NCI-H526 treated with DMSO at 0.1 percent for 48 hours (cell line): ENCODE data around the gene CYB5RL.
"Not testable (repeated sequence)": the region's sequence is repeated elsewhere in the genome, so short reads cannot be mapped to it uniquely, and the experiment has no call there.

ENCODE experiments used
- DNase-seq: peaks from one replicate; lab custom pipeline; 2025; lab: John Stamatoyannopoulos, UW

CYB5RL gene

DNA sequence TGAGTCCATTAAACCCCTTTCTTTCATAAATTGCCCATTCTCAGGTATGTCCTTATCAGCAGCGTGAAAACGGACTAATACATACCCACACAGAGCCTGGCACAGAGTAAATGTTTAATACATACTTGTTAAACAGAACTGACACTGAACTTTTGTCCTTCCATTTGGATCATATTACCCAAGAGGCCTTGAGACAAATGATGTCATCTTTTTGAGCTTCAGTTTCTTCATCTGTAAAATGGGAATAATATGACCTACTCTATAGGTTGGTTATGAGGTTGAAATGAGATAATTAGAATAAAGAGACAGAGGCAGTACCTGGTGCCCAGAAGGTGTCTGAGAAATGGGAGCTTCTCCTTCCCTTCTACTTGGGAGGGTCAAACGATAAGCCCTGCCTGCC lies 13.8 kb downstream of the CYB5RL start:
- DNase-seq = no peak

DNA sequence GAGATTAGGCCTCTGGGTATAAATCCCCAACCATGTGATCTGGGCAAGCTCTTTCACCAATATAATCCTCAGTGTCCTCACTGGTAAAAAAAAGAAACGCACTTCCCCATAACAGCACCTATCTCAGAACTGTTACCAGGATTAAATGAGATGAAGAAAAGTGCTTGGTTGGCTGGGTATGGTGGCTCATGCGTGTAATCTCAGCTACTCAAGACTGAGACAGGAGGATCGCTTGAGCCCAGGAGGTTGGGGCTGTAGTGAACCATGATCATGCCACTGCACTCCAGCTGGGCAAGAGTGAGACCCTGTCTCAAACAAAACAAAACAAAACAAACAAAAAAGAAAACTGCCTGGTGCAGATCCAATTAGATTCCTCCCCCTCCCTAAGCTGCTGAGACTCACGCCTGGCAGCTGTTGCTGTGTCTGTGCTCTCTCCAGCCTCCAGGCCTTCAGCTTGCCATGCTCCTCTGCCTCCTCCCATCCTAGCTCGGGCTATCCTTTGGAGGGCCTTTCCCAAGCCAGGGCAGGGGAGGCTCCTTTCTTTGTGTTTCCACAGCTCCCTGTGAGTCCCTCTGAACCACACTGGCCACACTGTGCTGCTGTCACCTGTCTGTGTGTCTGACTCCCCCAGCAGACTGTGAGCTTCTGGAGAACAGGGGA lies 19.0 kb downstream of the CYB5RL start:
- no peak for DNase-seq

DNA sequence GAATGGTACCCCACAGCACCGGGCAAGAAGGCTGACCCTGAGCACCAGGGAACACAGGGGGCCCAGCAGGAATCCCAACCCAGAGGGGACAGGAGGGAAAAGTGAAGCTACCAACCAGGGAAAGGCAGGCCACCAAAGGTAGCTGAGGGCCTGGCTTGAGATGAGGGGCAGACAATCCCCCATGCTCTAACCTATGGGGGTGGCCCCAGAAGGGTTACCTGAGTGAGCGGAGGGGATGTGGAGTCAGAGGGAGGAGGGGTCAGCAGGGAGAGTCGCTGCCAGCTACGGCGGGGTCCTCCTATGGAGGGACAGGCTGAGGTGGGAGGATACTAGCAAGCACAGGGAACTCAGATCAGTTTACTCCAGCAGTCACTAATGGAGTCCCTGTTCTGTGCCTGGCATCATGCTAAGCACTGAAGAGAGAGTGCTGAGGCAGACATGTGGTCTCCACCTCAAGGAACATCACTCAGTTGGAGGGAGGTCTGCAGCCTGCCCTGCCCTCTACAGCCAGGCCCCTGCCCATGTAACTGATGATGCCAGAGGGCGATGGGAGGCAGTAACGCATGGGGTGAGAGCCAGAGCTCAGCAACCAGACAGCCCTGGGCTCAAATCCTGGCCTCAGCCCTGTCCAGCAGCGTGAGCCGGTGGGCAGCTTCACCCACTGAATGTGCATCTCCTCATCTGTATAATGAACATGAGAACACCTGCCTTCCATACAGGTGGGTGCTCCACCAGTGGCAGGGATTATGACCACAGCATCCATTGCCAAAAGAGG lies 21.3 kb downstream of the CYB5RL start:
- DNase-seq = no peak

DNA sequence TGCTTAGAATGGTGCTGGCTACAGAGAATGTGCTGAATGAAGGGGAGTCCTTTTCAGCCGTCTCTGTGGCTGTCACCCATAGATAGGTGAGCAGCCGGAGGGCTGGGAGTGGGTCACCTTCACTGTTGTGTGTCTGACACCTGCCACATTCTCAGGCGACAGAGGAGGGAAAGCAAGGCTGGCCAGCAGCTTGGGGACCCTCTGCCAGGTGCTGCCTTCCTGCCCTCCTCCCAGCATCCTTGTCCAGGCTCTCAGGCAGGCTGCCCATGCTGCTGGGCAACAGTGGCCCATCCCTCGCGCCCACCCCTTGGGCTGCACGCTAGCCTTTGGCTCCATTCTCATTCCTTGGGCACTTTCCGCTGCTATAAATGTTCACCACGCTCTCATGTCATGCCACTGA lies 22.1 kb downstream of the CYB5RL start:
- no peak for DNase-seq

DNA sequence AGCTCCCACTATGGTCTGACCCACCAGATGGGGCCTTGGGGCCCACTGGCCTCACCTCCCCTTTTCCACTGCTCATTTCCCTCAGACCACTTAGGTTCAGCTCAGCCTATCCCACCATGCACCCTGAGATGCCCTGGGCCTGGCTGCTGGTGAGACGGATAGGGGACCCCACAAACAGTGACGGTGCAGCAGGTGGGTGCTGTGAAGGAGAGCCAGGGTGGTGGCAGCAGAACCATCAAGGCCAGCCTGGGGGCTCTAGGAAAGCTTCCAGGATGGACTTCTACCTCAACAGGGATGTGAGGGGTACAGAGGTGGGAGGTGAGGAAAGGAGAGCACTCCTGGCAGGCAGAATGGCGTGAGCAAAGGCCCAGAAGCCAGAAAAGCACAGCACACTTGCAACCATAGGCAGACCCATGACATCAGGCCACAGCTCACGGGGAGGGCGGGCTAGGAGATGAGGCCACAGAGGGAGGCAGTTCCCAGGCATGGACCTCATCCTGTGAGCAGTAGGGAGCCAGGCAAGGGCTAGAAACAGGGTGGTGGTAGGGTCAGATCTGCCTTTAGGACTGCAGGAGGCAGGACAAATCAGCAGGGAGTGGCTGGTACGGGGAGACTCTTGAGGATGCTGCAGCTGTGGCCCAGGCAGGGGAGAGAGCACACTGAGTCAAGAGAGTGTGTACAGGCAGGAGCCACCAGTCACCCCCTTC lies 23.1 kb downstream of the CYB5RL start:
- no peak for DNase-seq

DNA sequence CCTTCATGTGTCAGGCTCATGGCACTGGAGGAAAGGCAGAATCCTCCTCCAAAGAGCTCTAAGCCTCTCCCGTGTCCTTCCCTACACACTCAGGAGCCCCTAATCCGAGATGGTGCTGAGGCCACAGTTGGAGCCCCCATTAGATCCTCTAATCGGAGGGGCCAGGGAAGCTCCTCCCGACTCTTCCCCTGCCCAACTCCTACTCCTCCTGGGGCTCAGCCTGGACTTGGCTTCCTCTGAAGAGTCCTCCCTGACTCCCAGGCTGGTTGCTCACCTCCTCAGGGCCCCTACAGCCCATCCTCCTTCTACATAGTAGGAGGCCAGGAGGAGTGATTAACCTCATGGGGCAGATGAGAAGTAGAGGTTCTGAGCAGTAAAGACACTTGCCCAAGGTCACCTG lies 25.7 kb downstream of the CYB5RL start:
- DNase-seq = no peak

DNA sequence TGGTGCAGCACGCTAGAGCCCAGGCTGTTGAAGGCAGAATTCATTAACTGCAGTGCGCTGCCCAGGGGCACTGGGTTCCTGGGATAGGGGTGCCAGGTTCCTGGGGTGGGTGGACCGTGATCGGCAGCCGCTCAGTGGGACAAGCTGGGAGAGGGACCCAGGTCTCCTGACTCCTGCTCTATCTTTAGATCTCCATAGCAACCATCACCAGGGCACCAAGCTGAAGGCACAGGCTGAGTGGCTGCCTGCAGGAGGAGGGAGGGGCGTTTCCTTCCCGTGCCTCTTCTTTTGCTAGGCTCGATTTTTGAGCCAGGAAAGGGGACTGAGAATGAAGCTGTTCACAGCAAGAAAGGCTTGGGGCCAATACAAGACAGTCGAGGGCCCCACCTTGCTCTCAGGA lies 26.1 kb downstream of the CYB5RL start:
- no peak for DNase-seq

DNA sequence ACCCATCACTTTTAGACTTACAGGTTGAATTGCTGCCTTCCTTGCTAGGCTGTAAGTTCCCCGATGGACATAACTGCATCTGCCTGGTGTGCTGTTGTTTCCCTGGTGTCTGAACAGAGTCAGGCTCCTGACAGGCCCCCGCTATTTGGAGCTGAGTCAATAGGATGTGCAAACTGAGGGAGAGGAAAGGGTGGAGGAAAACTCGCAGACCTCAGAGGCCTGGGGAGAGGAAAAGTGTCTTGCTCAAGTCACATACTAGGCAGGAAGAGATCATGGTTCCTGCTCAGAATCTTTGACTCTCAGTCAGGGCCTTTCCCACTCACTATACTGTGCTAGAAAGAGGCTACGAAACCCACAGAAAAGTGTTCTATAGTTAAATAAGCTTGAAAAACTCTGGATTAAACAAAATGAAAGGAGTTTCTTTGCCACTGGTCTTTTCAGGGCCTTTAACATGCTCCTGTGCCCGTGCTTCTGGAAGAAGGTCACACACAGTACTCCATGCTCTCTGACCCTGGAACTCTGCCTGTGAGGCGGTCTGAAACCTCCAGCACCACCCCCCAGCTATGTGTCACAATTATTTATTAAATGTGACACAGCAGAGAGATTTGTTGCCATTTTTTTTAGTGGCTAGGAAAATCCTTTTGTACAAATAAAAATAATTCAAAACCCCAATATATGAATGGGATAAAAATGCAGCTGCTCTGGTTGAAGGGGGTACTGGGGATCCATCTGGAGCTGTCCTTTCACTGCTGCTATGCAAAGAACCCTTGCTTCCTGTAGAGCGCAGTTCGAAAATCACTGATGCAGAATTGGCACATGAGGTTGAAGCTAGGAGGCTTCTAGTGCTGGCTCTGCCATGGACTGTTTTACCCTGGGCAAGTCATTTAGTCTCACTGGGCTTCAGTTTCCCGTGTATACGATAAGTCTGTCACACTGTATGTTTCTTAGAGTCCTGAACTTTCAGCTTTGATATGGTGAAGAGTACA lies 26.9 kb downstream of the CYB5RL start:
- no peak for DNase-seq

DNA sequence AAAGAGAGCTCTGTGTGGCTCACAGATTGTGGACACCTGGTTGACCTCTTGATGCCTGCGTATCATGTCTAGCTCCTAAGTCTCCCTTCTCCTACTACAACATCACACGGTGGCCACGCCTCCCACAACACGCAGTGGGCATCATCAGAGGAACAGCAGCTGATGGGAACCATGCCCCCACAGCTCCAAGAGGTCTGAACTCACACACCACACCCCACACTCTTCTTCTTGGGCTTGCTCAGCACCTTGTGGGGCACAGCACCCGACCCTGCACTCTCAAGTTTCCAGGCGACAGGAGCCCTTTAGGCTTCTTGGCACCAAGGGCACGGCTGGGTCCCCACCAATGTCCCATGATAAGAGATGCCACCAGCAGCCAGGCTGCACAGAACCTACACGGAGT lies 28.2 kb downstream of the CYB5RL start:
- DNase-seq = no peak

DNA sequence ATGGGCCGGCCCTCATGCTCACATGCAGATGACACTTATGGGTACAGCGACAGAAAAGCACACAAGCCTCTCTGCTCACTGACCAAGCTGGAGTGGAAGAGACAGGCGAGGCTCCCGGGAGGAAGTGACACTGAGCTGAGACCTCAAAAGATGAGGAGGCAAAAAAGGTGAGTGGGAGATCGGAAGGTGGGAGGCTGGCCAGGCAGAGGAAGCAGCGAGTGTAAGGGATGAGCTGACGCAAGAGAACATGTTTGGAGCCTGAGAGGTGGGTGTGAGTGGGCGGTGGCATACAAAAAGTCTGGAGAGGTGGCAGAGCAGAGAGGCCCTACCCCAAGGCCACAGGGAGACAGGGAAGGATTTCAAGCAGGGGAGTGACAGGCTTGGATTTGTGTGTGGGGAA lies 28.8 kb downstream of the CYB5RL start:
- DNase-seq = no peak

DNA sequence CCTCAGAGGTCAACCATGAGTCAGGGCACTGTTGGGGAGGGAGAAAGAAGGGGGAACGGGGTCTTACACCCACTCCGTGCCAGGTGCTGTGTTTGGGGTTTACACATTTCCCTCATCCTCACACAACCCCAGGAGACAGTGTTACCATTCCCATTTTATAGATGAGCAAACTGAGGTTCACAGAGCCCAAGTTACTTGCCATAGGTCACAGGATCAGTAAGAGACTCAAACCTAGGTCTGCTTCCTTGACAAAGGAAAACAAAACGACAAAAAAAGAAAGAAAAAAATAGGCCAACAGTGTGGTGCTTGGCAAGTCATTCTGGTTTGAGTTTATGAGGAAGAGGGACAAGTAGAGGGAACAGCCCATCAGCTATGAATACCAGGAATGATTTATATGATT lies 30.8 kb downstream of the CYB5RL start:
- no peak for DNase-seq

DNA sequence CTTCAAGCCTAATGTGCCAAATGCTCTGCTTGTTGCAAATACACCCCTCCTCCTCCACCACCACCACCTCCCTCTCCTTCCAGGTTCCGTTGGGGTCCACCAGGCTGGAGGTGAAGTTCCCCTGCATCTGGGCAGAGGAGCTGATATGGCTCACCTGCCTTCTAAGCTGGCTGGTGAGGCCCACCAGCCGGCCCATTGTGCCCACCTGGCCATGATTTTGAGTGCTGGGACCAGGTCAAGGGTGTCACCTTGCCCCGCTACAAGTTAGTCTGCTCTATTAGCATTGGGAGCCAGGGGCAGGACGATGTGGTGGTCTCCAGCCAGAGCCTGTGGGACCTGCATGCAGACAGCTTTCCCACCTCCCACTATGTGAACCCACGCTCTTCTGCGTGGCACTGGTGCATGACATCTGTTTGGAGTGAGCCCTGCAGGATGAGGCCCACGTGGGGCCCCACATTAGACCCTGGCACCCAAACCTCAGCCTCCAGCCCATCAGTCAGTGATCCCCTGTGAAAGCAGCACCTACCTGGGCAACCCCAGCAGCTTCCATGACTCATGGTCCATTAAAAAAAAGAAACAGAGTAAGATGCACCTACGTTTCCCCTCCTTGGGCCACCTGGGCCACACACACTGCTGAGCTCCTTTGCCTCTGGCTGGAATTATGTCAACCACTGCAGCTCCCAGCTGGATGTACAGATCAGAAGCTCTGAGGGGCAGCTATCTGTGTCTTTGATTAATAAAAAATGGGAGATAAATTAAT lies 31.4 kb downstream of the CYB5RL start:
- no peak for DNase-seq

DNA sequence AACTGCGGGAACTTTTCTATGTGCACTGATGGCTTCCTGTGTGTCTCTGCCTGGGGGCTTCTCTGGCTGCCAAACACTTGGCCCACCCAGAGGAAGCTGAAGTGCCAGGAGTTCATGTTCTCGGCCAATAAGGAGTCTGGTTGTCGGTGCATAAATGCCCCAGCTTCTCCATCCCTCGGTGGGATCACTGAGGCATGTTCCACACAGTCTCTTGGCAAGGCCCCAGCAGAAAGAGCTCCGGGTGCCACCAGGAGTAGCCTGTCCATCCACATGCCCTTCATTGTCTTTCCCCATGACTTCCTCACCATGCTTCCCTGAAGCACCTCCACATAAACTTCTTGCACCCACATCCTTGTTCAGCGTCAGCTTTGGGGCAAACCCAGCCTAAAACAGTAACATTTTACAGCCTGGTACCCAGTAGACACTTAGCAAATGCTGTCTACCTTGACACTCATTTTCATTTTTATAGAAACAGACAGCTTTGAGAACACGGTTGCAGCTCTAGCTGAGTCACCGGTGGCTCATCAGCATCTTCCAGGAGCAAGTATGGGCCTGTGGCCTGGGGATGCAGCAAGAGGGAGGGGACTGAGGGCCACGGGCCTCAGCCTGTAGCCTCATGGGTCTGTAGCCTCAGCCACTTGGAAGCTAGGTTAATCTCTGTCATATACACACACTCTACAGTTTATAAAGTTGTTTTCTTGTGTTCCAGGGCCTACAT lies 32.2 kb downstream of the CYB5RL start:
- no peak for DNase-seq

DNA sequence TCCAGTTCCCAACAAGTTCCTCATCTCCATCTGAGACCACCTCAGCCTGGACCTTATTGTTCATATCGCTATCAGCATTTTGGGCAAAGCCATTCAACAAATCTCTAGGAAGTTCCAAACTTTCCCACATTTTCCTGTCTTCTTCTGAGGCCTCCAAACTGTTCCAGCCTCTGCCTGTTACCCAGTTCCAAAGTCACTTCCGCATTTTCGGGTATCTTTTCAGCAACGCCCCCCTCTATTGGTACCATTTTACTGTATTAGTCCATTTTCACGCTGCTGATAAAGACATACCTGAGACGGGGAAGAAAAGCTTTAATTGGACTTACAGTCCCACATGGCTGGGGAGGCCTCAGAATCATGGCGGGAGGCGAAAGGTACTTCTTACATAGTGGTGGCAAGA lies 33.5 kb downstream of the CYB5RL start:
- DNase-seq = not testable (repeated sequence)

DNA sequence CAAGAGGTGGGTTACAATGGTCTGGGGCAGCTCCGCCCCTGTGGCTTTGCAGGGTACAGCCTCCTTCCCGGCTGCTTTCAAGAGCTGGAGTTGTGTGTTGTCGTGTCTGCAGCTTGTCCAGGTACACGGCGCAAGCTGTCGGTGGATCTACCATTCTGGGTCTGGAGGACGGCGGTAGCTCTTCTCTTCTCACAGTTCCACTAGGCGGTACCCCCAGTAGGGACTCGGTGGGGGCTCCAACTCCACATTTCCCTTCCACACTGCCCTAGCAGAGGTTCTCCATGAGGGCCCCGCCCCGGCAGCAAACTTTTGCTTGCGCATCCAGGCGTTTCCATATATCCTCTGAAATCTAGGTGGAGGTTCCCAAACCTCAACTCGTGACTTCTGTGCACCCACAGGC lies 34.7 kb downstream of the CYB5RL start:
- no peak for DNase-seq

DNA sequence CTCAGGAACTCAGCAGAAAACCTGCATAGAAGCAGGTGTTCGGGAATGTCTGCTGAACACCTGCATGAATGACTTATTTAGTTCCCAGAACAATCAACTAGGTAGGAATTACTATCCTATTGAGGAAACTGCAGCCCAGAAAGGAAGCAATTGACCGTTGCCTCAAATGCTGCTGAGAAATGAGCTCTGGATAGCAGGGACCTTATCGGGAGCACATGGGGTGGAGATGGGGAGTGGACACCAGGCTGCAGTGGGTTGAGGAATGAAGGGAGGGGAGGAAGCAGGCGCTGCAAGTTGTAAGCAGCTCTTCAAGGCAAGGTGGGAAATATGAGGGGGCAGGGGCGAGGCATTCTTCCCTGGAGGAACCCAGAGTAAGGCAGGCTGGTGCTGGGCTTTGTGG lies 36.3 kb downstream of the CYB5RL start:
- no peak for DNase-seq

DNA sequence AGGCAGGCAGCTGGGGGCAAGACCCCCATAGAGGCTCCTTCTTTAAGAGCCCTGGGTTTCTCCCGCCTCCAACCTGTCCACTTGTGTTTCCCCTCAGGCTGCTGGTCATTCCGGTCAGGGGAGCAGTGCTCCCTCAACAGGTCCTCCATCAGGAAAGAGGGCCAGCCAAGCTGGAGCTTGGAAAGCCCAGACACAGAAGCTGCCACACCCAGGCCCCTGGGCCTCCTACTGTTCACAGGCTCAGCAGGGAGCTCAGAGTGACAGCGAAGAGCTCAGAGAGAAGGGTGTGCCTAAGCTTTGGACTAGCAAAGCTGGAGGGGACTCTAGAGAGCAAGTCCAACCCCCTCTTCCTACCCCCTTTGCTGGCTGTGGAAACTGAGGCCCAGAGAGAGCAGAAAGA lies 36.8 kb downstream of the CYB5RL start:
- DNase-seq = no peak

DNA sequence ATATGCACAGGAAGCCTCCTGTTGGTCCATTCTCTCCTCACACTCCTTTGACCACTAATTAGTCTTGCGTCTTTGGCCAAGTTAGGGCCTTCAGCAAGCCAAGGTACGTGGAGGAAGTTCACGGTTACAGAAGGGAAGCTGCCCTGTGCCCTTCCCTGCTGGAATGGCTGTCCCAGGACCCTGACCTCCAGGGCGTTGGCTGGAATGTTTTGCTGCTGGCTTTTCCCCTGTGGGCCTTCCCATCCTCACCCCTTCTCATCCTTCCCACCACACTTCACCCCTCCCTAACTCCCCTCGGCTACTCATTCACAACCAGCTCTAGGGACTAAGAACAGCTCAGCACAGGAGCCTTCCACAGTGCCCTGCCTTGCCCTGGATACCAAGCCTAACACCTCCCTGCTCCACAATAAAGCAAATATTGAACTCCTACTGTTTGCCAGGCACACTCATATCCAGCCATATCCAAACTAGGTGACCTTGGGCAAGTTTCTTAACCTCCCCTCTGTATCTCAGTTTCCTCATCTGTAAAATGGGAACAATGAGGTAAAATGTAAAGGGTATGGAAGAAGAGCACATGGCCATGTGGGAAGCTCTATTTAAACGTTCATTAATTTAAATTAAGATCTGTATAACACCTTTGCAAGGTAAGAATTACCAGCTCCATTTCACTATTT lies 38.2 kb downstream of the CYB5RL start:
- DNase-seq = no peak

DNA sequence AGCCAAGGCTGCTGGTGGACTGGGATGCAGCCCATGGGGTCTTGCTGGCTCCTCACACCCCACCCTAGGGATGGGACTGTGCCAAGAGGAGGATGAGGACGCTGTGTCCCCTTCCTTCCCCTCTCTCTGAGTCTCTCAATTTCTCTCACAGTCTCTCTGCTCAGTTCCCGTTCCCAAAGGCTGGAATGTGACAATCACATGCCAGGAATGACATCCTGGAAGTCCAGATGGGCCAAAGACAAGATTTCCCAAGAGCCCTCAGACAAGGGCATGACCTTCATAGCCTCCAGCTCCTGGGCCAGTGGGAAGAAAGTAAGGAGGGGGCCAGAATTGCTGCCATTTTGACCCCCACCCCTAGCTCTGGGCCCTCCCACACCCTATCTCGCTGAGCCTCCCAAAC lies 39.5 kb downstream of the CYB5RL start:
- no peak for DNase-seq

DNA sequence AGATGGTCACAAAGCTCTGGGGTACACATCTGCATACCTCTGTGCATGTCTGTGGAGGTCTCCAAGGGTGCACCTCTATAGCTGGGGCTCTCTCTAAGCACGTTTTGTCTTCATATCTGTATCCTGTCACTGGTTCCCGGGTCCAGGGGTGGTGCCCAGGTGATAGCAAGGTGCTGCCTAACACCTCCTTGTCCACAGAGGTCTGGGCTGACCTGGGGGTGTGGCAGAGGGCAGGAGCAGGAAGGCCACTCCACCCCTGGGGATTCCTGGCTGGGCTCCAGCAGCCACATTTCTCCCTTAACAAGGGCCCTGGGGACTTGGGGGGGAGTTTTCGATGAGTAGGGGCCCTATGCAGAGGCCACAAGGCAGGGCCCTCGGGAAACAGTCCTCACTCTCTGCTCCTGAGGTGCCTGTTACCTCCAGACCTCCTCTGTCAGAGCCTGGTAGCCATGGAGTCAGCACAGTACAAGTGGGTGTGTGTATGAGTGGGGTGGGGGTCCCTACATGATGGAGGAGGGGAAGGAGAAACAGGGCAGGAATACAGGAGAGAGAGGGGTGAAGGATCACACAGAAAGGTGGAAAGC lies 40.0 kb downstream of the CYB5RL start:
- DNase-seq = no peak
